OCI-LY1 (cell line): ENCODE measurements around the gene TTC13.

Experiments
- CTCF ChIP-seq: fragments of 200-600 bp; sonication (generic), shearing (Covaris generic); IDR thresholded peaks from 2 replicates; pipeline ENCODE4 v1.5.1; 2017; ENCODE audit warnings: mild to moderate bottlenecking, antibody characterized with exemption, low read length, moderate library complexity, mixed read lengths
- EZH2 ChIP-seq: fragments of 200-600 bp; sonication (generic), shearing (Covaris generic); IDR thresholded peaks from 2 replicates; pipeline ENCODE4 v1.8.0; 2017; ENCODE audit warnings: borderline replicate concordance, mixed run types, mild to moderate bottlenecking, antibody characterized with exemption, low read length, moderate library complexity, mixed read lengths

GRCh38 chr1:230948301-230948700 is 30.4 kb downstream of the TTC13 start:
- TF ChIP-seq CTCF = no peak
- no peak for TF ChIP-seq EZH2
